Activated T-helper 1 cell treated with Interleukin-2 at 50 U/mL for 16 hours (primary cell): ENCODE results near the gene TNIP1.

Experiments
- DNase-seq: peaks from one replicate; pipeline ENCODE4 v3.0.0-alpha.2; 2020; ENCODE audit warnings: low read depth

TNIP1 gene

GRCh38 chr5:150999704-151000442 lies 81.0 kb downstream of the TNIP1 start:
- no peak for DNase-seq

GRCh38 chr5:150993826-150994412 lies 86.9 kb downstream of the TNIP1 start:
- DNase-seq: no peak

- no peak for DNase-seq
These were observed 87.4 kb downstream of the TNIP1 start for GRCh38 chr5:150993422-150993821.

GRCh38 chr5:150992705-150993104 lies 88.1 kb downstream of the TNIP1 start:
- no peak for DNase-seq

GRCh38 chr5:150989695-150990094 lies 91.1 kb downstream of the TNIP1 start:
- no peak for DNase-seq

- DNase-seq: no peak
These were observed 93.1 kb downstream of the TNIP1 start for GRCh38 chr5:150987746-150988145.
